Measurements from ENCODE around the gene PARP2.
"Not testable (repeated sequence)": the region's sequence is repeated elsewhere in the genome, so short reads cannot be mapped to it uniquely, and the experiment has no call there.

The PARP2 gene

DNA sequence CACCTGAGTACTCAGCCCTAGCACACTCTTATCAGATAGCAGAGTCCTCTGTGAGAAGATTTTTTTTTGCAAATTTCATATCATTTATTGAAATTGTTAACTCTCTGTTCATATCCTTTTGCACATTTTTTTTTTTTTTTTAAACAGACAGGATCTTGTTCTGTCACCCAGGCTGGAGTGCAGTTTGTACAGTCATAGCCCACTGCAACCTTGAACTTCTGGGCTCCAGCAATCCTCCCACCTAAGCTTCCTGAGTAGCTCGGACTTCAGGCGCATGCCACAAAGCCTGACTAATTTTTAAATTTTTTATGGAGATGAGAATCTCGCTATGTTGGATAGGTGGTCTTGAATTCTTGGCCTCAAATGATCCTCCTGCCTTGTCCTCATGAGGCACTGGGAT, 4.3 kb downstream of the PARP2 start:
- DNase-seq (ENCODE audit: low read depth): no peak

DNA sequence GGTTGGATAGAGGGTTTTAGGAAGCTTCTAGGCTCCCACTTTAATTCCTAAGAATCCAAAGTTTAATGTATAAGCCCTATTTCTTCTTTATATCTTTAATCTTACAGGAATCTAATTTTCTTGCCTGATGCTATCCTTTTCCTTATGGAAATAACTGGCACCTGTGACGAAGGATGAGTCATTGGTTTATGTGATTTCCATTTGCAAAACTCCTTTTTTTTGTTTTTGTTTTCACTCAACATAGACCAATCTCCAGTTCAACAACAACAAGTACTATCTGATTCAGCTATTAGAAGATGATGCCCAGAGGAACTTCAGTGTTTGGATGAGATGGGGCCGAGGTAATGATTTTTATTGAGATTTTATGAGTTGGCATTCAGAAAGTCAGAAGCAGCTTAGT, 6.8 kb downstream of the PARP2 start:
- DNase-seq (ENCODE audit: low read depth): no peak

DNA sequence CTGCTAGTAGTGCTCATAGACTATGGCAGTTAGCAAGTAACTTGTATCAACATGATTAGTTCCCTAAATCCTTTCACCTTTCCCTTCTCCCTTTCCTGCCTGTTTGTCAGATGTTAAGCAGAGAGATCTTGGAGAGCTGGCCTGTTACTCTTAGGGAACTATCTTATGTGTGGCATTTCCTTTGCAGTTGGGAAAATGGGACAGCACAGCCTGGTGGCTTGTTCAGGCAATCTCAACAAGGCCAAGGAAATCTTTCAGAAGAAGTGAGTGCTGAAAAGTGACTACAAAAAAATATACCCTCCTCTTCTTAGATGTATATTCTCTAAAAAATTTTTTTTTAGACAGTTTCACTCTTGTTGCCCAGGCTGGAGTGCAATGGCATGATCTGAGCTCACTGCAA, 7.4 kb downstream of the PARP2 start:
- no peak for DNase-seq (ENCODE audit: low read depth)

DNA sequence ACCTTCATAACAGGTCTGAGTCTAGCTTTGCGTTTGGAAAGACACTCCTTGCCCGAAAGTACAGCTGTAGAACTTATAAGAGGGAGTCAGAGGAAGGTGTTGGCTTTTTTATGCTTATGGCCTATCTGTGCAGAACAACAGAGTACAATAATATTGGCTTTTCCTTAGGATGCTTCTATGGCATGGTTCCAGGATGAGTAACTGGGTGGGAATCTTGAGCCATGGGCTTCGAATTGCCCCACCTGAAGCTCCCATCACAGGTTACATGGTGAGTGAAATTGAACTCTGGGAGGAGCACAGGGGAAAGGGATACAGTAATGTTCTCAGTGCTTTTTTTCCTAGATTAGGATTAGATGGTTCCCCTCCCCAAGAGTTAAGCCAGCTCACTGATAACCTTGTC, 13.0 kb downstream of the PARP2 start:
- DNase-seq (ENCODE audit: low read depth): no peak

DNA sequence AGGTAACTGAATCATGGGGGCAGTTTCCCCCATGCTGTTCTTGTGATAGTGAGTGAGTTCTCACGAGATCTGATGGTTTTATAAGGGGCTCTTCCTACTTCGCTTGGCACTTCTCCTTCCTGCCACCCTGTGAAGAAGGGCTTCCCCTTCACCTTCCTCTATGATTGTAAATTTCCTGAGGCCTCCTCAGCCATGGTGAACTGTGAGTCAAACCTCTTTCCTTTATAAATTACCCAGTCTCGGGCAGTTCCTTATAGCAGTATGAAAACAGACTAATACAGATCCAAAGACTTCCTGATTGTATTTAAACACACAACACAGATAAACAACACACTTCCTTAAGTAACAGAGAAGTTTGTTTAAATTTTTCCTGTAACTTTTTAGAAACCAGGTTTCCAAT, 15.0 kb downstream of the PARP2 start:
- DNase-seq (ENCODE audit: low read depth): not testable (repeated sequence)

DNA sequence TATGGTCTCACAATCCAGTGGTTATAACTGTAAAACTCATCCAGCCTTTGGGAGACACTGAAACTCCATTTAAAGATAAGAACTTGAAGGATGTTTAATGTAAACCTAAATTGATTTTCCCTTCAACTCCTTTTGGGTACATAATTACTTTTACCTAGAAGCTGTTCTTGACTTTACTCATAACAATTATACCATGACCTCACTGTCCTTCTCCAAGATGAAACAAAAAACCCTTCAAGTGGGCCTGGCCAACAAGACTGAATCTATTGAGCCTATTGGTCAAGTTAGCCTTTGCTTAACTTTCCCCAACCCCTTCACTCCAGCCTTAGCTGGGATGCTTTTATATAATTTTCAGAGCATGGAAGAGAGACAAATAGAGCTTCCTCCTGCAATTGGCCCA, 22.5 kb downstream of the PARP2 start:
- no peak for DNase-seq (ENCODE audit: low read depth)

DNA sequence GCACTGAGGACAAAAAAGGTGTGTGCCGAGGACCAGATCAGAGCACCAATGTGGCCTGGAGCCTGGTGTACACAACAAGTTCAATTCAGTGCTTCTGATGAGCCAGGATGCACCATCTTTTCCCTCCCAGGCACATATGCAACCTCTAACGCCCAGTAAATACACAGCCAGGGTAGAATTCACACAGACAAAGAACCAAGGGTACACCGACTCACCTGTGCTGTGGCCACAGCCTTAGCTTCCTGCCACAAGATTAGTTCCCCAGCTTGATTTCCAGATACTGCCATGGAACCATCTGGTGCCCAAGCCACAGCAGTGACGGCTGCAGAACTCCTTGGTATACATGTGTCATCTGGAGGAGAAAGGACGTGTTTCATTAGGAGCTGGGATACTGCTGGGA, 29.4 kb downstream of the PARP2 start:
- DNase-seq (ENCODE audit: low read depth): no peak

DNA sequence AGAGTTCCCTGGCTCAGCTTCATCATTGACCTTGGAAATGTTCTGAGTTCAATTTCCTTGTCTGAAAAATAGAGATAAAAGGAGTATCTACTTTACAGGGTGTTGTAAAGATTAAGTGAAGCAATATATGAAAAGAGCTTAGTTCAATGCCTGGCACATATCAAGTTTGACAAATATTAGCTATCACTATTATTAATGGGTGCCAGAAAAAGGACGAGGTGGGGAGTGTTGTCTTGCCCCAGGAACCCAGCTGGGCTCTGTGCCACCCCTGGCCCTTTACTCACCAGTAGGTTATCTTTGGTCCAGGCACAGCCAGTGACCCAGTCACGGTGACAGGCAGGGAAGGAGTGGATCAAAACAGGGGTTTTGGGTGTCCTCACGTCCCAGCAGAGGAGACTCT, 32.0 kb downstream of the PARP2 start:
- no peak for DNase-seq (ENCODE audit: low read depth)

DNA sequence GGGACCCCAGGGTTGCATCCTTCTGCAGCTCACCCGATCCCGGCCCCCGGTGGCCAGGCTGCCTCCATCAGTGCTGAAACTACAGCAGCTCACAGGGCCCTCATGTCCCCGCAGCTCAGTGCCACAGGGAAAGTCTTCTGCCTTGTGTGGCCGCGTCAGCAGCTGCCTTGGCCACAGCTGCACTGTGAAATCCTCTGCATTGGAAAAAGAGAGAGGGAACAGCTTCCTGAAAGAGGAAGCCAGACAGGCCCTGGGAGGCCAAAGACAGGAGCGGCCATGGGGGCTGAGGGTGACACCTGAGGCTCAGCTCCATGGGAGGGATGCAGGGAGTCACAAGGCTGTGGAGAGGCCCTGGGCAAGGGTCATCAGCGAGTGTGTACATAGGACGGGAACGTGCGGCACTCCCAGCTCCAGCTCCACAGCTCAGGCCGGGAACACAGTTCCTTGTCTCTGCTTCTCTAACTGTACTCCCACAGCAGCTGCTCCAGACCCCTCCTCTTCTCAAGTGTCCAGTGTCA, 32.7 kb downstream of the PARP2 start:
- DNase-seq (ENCODE audit: low read depth): no peak

DNA sequence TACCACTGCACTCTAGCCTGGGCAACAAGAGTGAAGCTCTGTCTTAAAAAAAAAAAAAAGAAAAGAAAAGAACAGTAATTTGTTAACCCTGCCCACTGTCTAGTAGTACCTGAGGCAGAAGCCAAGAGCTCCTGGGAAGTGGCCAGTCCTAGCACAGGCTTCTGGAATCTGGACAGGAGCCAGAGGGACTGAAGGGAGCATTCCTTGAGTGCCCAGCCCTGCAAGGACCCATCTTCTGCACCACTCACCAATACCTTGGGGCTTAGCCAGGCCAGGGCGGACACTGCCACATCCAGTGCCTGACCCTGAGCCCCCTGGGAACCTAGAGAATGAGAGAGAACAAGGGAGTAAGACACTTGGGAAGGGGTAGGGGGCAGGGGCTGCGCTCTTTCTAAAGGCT, 33.7 kb downstream of the PARP2 start:
- no peak for DNase-seq (ENCODE audit: low read depth)

DNA sequence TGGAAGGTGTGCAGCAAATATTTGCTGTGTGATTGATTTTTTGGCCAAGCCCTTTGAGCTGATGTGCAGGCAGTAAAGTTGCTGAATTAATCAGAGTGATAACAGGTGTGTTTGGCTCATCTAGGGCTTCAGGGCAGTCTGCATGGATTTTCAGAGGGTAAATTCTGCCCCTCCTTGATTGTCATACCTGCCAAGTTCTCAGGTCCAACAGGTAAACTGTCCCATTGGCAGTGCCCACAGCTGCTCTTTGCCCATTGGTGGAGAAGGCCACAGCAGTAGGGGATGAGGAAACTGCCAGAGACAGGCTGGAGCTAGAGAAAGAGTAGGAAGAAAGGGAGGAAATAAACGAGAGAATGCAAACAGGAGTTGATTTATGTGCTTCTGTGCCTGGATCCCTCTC, 36.3 kb downstream of the PARP2 start:
- DNase-seq (ENCODE audit: low read depth): no peak

DNA sequence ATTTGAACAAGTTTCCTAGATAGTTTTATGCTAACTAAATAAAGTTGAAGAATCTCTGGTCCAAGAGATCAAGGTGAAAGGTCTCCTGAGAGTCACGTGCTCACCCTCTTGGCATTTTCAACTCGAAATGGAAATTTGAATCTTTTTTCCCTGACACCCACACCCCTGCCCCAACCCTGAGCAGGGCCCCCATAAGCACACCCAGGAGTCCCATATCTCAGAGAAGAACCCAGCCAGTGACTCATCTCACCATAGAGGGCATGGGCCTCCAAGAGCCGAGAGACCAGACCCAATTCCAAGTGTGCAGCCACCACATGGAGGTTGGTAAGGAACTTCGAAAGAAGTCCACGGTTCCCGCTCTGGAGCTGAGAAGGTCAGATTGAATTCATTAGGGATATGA, 37.2 kb downstream of the PARP2 start:
- no peak for DNase-seq (ENCODE audit: low read depth)

DNA sequence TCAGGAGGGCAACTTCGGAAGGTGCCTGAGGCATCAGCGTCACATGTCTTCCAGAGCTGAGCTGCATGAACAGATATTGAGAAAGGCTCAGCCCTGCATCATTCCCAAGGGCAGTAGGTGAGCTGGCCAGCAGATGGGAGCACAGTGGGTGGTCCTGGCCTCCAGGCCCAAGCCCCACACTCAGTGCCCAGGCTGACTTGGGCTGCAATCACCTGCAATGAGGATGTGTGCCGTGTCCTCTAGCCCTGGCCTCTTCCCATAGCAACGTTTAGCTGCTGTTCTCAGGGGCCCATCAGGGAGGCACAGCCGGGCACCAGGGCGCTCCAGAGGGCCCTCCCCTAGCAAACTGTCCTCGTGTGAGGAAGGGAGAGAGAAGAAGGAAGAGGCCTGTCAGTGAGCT, 37.9 kb downstream of the PARP2 start:
- DNase-seq (ENCODE audit: low read depth): no peak

DNA sequence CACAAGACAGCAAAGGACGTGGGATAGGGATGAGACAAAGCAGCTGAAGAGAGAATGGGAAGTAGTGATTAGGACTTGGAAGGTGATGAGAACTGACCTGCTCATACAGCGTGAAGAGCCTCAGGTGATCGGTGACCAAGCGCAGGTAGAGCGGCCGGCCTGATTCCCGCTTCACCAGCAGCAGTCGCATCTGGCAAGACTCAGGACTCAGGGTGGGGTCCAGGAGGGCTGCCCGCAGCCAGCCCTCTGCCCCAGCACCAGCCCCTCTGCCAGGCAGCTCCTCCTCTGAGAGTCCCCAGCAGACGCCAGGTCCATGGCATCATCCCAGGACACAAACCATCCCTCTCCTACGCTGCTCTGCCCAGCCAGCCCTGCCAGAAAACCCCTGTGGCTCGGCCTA, 39.1 kb downstream of the PARP2 start:
- DNase-seq (ENCODE audit: low read depth): no peak

DNA sequence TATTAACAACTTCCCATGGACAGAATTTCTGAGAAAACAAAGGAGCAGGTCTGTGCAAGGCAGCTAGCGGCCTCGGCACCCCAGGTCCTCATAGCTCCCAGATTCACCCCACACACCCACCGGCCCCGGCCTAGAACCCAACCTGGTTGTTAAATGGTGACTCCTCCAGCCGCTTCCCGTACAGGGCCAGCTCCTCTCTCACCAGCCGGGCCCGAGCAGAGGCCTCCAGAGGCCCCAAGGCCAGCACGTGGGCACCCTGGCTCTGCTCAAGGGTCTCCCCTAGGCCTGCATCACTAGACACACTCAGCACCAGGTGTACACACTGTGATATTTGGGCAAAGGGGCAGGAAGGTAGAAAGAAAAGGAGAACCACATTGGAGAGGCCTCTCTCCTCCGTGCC, 39.6 kb downstream of the PARP2 start:
- no peak for DNase-seq (ENCODE audit: low read depth)

DNA sequence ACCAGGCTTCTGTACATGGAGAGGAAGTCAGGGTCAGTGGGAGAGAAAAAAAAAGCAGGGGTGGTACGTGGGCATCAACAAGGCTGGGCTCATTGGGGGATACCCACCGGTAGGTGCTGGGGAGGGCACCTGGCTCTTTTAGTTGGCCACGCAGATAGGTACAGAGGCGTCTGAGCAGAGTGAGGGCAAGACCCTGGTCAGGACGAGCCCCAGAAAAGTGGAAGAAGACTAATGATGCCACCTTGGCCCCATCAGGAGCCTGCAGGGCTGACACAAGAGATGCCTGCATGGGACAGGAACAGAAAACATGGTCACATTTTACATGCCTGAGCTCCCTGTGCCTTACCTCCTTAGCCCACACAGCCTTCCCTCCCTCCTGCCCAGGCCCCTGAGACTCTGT, 40.2 kb downstream of the PARP2 start:
- DNase-seq (ENCODE audit: low read depth): no peak

DNA sequence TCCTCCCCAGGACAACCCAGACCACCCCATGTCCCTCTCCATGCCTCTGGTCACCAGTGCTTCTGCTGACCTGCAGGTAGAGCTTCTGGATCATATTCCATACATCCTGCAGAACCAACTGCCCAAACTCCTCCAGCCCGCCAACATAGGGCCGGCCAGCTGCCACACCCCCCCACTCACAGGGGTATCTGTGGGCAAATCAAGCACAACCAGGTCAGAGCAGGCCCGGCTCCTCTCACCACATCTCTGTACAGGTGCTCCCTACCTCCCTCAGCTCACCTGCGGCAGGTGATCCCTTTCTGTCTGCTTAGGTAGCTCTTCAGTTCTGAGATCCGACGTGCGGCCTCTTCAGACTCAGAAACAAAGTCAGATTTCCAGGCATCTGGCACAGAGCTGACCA, 40.9 kb downstream of the PARP2 start:
- DNase-seq (ENCODE audit: low read depth): no peak

DNA sequence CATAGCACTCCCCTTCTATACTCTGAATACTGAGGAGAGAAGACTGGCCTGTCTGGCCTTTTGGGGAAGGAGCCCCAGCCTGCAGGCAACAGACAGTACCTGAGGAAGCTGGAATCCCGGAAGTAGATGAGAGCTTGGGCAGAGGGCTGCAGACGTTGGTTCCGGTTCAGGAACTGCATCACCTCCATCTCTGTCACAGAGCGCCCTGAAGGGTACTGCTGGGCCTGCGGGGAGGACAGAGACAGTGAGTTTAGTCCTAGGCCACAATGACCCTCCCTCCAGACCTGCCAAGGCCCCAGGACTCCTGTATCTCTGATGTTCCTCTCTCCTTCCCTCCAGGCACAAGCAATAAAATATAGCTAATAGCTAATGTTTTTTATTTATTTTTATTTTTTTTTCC, 41.5 kb downstream of the PARP2 start:
- no peak for DNase-seq (ENCODE audit: low read depth)

DNA sequence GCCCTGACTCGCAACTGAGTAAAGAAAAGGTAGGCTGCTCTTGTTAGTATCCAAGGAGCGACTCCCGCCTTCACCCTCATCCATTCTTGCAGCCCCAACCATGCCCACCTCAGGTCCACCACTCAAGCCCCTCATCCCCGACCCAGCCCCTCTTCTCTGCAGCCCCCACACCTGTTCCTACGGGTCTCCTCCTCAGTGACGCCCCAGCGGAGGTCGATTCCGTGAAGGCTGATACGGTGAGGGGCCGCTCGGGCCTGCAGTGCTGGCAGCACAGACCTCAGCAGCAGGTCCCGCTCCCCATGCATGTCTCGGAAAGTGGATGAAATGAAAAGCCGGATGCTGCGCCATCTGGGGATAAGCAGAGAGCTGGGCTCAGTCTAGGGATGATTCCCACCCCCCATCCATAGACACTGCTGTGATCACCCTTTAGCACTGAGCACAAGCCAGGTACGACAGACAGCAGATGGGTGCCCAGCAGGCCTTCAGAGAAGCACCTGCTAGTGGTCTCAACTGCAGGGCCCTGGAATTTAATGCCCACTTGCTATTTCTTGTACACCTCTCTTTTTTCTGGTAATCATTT, 42.9 kb downstream of the PARP2 start:
- DNase-seq (ENCODE audit: low read depth): no peak

DNA sequence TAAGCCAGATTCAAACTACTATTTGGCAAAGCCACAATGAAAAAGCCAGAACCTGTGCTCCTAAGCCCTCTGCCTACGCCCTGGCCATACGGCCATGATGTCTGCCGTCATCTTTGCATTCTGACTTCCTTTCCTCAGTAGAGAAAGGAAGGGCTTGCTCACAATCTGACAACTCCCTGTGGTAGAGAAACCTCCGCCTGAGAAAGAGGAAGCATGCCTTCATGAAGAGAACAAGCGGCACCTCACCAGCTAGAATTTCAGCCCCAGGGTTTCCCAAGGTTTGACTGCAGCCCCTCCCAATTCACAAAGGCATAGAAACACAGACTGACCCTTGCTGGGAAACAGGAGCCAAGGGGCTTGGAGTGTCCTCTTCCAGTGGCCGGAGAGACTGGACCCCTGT, 44.1 kb downstream of the PARP2 start:
- DNase-seq (ENCODE audit: low read depth): no peak

DNA sequence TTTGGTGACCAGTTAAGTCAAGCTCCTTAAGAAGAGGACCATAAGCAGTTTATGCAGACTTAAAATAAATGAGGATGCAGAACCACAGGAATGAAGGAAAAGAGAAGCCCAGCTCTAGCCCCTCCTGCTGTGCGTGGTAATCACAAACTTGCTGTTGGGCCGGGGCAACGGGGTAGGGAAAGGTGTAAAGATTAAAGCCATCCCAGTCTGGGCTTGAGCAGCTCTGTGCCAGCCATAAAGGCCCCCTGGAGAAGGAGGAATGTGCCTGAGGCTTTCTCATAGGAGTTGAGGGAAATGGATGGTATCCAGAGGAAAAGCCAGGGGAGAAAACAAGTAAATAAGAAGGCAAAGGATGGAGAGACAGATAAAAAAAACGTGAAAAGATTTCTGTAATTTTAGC, 44.7 kb downstream of the PARP2 start:
- no peak for DNase-seq (ENCODE audit: low read depth)

DNA sequence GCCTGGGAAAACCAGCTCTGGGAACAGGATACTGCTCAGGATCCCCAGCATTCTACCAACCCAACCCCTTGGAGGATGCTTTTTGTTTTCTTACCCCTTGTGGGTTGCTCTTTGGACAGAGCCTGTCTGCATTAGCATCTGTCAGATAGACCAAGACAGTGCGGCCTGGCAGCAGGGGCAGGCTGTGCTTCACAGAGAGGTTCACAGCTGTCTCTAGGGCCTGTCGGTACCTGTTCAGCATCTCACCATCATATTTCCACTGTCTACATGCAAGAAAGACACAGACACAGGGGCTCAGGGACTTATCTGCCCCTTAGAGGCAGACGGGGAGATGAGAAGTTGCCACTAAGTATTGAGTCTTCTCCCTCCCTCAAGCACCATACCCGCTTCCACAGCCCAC, 48.1 kb downstream of the PARP2 start:
- DNase-seq (ENCODE audit: low read depth): no peak

DNA sequence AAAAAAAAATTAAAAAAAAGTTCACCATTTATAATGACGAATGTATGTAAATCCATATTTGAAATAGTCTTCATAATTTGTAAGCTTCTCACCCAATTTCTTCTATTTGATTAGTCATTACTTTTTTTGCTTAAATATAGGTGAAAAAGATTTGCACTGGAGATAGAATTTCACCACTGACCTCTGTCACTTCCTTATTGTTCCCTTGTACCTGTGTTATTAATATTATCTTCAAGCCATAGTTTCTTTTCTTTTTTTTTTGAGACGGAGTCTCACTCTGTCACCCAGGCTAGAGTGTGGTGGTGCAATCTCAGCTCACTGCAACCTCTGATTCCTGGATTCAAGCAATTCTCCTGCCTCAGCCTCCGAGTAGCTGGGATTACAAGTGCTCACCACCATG, 54.1 kb downstream of the PARP2 start:
- no peak for DNase-seq (ENCODE audit: low read depth)

DNA sequence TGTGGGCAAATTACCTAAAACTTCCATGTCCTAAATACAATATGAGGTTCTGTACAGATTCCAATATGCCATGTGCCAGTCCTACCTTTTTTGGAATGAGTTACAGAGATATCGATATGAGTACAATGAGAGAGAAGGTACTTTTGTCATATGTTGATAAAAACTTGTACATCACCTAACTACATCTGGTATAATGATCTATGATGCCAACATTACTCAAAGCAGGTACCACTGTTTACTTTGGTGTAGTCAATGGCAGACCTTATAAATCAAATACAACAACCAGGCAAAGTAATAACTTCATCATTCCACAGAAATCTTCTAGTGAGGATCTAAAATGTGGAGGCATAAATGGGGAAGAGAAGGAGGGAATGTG, 57.1 kb downstream of the PARP2 start:
- no peak for DNase-seq (ENCODE audit: low read depth)

All from GM04503 (cell line).